HEK293 (cell line): ENCODE data around the gene TMEM185B.

Experiments
- CTCF ChIA-PET: fragments of 350-600 bp; formaldehyde crosslinking; extraction: SDS; loops from one replicate; lab custom pipeline; 2021; ENCODE audit warnings: antibody characterized with exemption; lab: Yijun Ruan, JAX
- POLR2A ChIA-PET: fragments of 300-600 bp; formaldehyde crosslinking; extraction: SDS; loops from one replicate; lab custom pipeline; 2020; ENCODE audit warnings: antibody characterized with exemption, inconsistent platforms; lab: Yijun Ruan, JAX
- H3K27ac ChIP-seq: fragments of 200-500 bp; sonication (Bioruptor generic); 2 replicates; pipeline ENCODE4 v1.5.1; 2014; ENCODE audit warnings: low read depth, low read length, control low read depth, inconsistent platforms; ENCODE audit errors: extremely low read depth
- H3K36me3 ChIP-seq, 2 experiments: fragments of 200-500 bp in 1 of 2; sonication (Bioruptor generic) in 1 of 2; 1 replicate in 1 of 2; 2 replicates in 1 of 2; pipeline ENCODE4 v1.5.1; 2014 to 2017; ENCODE audit warnings: inconsistent platforms in 2 of 2, low read length in 2 of 2; ENCODE audit not compliant: control insufficient read depth in 2 of 2, insufficient read depth in 1 of 2
- H3K4me1 ChIP-seq: fragments of 200-500 bp; sonication (Bioruptor generic); 2 replicates; pipeline ENCODE4 v1.5.1; 2014; ENCODE audit warnings: mild to moderate bottlenecking, low read length, inconsistent platforms; ENCODE audit not compliant: control insufficient read depth, insufficient read depth
- H3K4me3 ChIP-seq: 2 replicates; pipeline ENCODE4 v1.5.1; 2011; ENCODE audit warnings: low read depth, mild to moderate bottlenecking, control low read depth, low read length, moderate library complexity
- H3K9me3 ChIP-seq: fragments of 200-500 bp; sonication (Bioruptor generic); 2 replicates; pipeline ENCODE4 v1.5.1; 2014; ENCODE audit warnings: low read depth, low read length, inconsistent platforms; ENCODE audit not compliant: control insufficient read depth, insufficient read depth
- IKZF3 ChIP-seq: fragments of 450-650 bp; IDR thresholded peaks from 2 replicates; pipeline ENCODE4 v1.5.0; 2018; ENCODE audit warnings: missing biosample characterization, mild to moderate bottlenecking, missing genetic modification characterization, moderate library complexity
- SALL2 ChIP-seq: fragments of 450-650 bp; formaldehyde crosslinking; IDR thresholded peaks from 2 replicates; pipeline ENCODE4 v1.5.0; 2017; ENCODE audit warnings: missing biosample characterization, mild to moderate bottlenecking, missing genetic modification characterization, borderline replicate concordance
- YY2 ChIP-seq: fragments of 450-650 bp; formaldehyde crosslinking; IDR thresholded peaks from 2 replicates; pipeline ENCODE4 v1.5.1; 2016; ENCODE audit warnings: missing biosample characterization, missing genetic modification characterization
- ZBTB21 ChIP-seq: fragments of 450-650 bp; formaldehyde crosslinking; IDR thresholded peaks from 2 replicates; pipeline ENCODE4 v1.5.1; 2017; ENCODE audit warnings: missing biosample characterization, missing genetic modification characterization
- ZFP3 ChIP-seq: fragments of 450-650 bp; formaldehyde crosslinking; IDR thresholded peaks from 2 replicates; pipeline ENCODE4 v1.5.1; 2016; ENCODE audit warnings: low read depth, missing biosample characterization, missing genetic modification characterization
- ZIC2 ChIP-seq: fragments of 450-650 bp; formaldehyde crosslinking; IDR thresholded peaks from 2 replicates; pipeline ENCODE4 v1.5.1; 2016; ENCODE audit warnings: missing biosample characterization, missing genetic modification characterization
- ZNF114 ChIP-seq: fragments of 450-650 bp; formaldehyde crosslinking; IDR thresholded peaks from 2 replicates; pipeline ENCODE4 v1.5.0; 2017; ENCODE audit warnings: missing biosample characterization, missing genetic modification characterization
- ZNF146 ChIP-seq: fragments of 450-650 bp; formaldehyde crosslinking; IDR thresholded peaks from 2 replicates; pipeline ENCODE4 v1.5.1; 2016; ENCODE audit warnings: missing biosample characterization, missing genetic modification characterization
- ZNF514 ChIP-seq: fragments of 450-650 bp; formaldehyde crosslinking; IDR thresholded peaks from 2 replicates; pipeline ENCODE4 v1.5.1; 2016; ENCODE audit warnings: missing biosample characterization, missing genetic modification characterization
- ZNF529 ChIP-seq: fragments of 450-650 bp; formaldehyde crosslinking; IDR thresholded peaks from 2 replicates; pipeline ENCODE4 v1.5.1; 2017; ENCODE audit warnings: missing genetic modification characterization, missing biosample characterization; ENCODE audit not compliant: insufficient replicate concordance
- ZNF654 ChIP-seq: fragments of 450-650 bp; formaldehyde crosslinking; IDR thresholded peaks from 2 replicates; pipeline ENCODE4 v1.5.1; 2016; ENCODE audit warnings: low read depth, missing biosample characterization, missing genetic modification characterization
- ZNF670 ChIP-seq: fragments of 450-650 bp; formaldehyde crosslinking; IDR thresholded peaks from 2 replicates; pipeline ENCODE4 v1.5.1; 2016; ENCODE audit warnings: missing biosample characterization, missing genetic modification characterization, low read depth
- ZNF701 ChIP-seq: fragments of 450-650 bp; formaldehyde crosslinking; IDR thresholded peaks from 2 replicates; pipeline ENCODE4 v1.5.1; 2016; ENCODE audit warnings: missing biosample characterization, missing genetic modification characterization
- ZNF76 ChIP-seq: fragments of 450-650 bp; formaldehyde crosslinking; IDR thresholded peaks from 2 replicates; pipeline ENCODE4; 2016; ENCODE audit warnings: low read depth, missing biosample characterization, missing genetic modification characterization, borderline replicate concordance
- ZSCAN30 ChIP-seq: fragments of 450-650 bp; IDR thresholded peaks from 2 replicates; pipeline ENCODE4 v1.5.1; 2018; ENCODE audit warnings: missing biosample characterization, mild to moderate bottlenecking, missing genetic modification characterization, moderate library complexity
- TF ChIP-seq, protein P1 (sequence below): fragments of 450-650 bp; formaldehyde crosslinking; IDR thresholded peaks from 2 replicates; pipeline ENCODE4 v1.5.1; 2016; ENCODE audit warnings: missing biosample characterization, missing genetic modification characterization
- TF ChIP-seq, protein P2 (sequence below): fragments of 450-650 bp; formaldehyde crosslinking; conservative IDR thresholded peaks from 2 replicates; pipeline ENCODE4 v1.5.1; 2016; ENCODE audit warnings: low read depth, missing biosample characterization, missing genetic modification characterization
- TF ChIP-seq, protein P3 (sequence below): fragments of 450-650 bp; formaldehyde crosslinking; IDR thresholded peaks from 2 replicates; pipeline ENCODE4 v1.5.1; 2016; ENCODE audit warnings: missing biosample characterization, missing genetic modification characterization
- TF ChIP-seq, protein P4 (sequence below): fragments of 450-650 bp; formaldehyde crosslinking; IDR thresholded peaks from 2 replicates; pipeline ENCODE4 v1.5.1; 2016; ENCODE audit warnings: missing biosample characterization, missing genetic modification characterization

The TMEM185B gene

DNA sequence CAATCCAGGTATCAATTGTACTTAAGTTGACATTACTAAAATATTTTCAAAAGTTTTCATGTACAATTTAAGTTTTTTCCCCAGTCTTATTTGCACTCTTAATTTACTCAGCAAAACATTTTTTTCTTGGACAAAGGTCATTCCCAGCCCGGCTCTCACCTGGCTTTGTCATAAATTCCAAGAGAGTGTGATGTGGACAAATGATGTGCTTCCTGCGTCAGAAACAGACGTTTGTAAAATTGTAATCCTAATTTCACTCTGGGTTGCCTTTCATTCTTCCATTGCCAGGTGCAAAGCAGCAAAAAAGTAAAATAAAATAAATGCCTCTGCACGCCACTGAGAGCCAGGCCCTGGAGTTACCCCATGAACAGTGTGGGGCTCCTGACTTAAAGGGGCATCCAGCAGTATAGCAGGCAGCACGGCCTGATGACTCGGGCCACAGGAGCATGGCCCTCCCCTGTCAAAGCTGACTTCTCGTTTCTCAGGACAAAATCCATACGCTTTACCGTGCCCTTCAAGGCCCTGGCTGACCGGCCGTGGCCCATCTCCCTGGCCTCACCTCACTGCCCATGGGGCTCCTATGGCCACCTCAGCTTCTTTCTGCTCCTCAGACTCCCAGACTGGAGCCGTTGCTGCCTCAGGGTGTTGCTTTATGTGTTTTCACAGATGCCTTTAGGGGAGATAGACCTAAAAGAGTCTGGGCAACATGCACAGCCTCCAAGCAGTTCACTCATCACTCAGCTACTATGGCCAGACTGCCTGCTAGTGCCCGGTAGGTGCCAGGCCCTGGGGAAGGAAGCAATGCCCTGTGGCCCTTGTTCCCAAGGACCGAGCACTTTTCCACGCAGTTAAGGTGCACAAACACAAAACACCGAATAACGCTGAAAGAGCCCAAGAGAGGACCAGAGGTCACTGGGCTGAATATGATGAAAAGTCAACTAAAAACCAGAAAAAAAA, 7.6 kb upstream of the TMEM185B start (continued):
- TF ChIP-seq ZNF76 (no peak), ZNF654 (tag by site-specific recombination) (no peak), ZNF701 (no peak)
- TF ChIP-seq, all 188 proteins: peak for 0

DNA sequence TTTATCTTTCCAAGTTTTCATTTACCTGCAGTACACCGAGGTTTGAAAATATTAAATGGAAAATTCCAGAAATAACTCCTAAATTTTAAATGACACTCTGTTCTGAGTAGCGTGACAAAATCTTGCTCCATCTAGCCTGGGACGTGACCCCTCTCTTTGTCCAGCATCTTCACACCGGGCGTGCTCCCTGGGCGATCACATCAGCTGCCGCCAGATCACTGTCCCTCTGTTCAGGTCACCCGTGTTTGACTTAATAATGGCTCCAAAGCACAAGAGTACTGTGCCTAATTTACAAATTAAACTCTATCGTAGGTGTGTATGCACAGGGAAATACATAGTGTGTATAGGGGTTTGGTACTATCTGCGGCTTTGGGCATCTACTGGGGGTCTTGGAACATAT, 6.1 kb upstream of the TMEM185B start:
- POLR2A ChIA-PET, result interaction anchor here (0.7 kb wide), 1 partner anchor 15 kb away, joined by 5 read pairs; no protein-coding TSS in a partner anchor
- CTCF ChIA-PET, result interaction anchor here (1.0 kb wide), 1 partner anchor 84 kb away, joined by 3 read pairs; no protein-coding TSS in a partner anchor
- no peak overlapping the region for H3K4me3 ChIP-seq

DNA sequence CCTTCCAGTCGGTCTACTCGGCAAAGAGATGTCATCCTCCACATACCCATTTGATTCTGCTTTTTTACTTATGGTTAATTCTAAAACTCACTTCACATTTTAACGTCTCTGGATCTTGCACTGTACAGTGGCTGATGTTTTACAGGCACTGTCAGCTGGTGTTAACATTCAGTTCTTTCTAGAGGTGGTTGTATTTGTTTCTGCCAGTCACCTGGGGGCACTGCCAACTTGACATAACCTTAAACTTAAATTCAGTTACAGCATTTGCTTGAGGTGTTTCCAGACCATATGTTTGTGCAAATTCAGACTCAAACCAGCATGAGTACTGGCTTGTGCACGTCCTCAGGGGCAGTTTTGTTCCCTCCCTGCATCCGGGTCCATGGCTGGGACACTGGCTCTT, 5.3 kb upstream of the TMEM185B start:
- POLR2A ChIA-PET, result no interaction called here
- no peak overlapping the region for H3K4me3 ChIP-seq
- TF ChIP-seq ZNF670 (no peak), ZNF529 (no peak), ZNF514 (no peak), IKZF3 (tag by site-specific recombination) (no peak), ZBTB21 (tag by site-specific recombination) (no peak), ZIC2 (tag by site-specific recombination) (no peak), ZSCAN30 (tag by site-specific recombination) (no peak), ZNF114 (tag by site-specific recombination) (no peak), SALL2 (tag by site-specific recombination) (no peak)
- TF ChIP-seq, protein P1, sequence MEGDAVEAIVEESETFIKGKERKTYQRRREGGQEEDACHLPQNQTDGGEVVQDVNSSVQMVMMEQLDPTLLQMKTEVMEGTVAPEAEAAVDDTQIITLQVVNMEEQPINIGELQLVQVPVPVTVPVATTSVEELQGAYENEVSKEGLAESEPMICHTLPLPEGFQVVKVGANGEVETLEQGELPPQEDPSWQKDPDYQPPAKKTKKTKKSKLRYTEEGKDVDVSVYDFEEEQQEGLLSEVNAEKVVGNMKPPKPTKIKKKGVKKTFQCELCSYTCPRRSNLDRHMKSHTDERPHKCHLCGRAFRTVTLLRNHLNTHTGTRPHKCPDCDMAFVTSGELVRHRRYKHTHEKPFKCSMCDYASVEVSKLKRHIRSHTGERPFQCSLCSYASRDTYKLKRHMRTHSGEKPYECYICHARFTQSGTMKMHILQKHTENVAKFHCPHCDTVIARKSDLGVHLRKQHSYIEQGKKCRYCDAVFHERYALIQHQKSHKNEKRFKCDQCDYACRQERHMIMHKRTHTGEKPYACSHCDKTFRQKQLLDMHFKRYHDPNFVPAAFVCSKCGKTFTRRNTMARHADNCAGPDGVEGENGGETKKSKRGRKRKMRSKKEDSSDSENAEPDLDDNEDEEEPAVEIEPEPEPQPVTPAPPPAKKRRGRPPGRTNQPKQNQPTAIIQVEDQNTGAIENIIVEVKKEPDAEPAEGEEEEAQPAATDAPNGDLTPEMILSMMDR (tag by site-specific recombination), result no peak
- TF ChIP-seq, all 188 proteins: peak for 0
- CTCF ChIA-PET, result interaction anchor here (0.6 to 1.2 kb wide), 2 partner anchors 85 to 107 kb away, joined by 3 to 7 read pairs; no protein-coding TSS in a partner anchor
- Histone ChIP-seq H3K27ac (no peak overlapping the region), H3K4me1 (no peaks in the 10 kb centered on the region), H3K9me3 (no peaks in the 10 kb centered on the region), H3K36me3 (no peaks in the 10 kb centered on the region)

More for the DNA sequence above, 6.1 kb upstream of the TMEM185B start:
- Histone ChIP-seq H3K36me3 (no peaks in the 10 kb centered on the region), H3K9me3 (no peaks in the 10 kb centered on the region), H3K27ac (no peak overlapping the region), H3K4me1 (no peaks in the 10 kb centered on the region)
- TF ChIP-seq ZNF114 (tag by site-specific recombination) (no peak), YY2 (tag by site-specific recombination) (no peak), ZNF146 (tag by site-specific recombination) (no peak), ZFP3 (tag by site-specific recombination) (no peak)
- TF ChIP-seq, protein P2, sequence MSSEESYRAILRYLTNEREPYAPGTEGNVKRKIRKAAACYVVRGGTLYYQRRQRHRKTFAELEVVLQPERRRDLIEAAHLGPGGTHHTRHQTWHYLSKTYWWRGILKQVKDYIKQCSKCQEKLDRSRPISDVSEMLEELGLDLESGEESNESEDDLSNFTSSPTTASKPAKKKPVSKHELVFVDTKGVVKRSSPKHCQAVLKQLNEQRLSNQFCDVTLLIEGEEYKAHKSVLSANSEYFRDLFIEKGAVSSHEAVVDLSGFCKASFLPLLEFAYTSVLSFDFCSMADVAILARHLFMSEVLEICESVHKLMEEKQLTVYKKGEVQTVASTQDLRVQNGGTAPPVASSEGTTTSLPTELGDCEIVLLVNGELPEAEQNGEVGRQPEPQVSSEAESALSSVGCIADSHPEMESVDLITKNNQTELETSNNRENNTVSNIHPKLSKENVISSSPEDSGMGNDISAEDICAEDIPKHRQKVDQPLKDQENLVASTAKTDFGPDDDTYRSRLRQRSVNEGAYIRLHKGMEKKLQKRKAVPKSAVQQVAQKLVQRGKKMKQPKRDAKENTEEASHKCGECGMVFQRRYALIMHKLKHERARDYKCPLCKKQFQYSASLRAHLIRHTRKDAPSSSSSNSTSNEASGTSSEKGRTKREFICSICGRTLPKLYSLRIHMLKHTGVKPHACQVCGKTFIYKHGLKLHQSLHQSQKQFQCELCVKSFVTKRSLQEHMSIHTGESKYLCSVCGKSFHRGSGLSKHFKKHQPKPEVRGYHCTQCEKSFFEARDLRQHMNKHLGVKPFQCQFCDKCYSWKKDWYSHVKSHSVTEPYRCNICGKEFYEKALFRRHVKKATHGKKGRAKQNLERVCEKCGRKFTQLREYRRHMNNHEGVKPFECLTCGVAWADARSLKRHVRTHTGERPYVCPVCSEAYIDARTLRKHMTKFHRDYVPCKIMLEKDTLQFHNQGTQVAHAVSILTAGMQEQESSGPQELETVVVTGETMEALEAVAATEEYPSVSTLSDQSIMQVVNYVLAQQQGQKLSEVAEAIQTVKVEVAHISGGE (tag by site-specific recombination), result no peak
- TF ChIP-seq, protein P3, sequence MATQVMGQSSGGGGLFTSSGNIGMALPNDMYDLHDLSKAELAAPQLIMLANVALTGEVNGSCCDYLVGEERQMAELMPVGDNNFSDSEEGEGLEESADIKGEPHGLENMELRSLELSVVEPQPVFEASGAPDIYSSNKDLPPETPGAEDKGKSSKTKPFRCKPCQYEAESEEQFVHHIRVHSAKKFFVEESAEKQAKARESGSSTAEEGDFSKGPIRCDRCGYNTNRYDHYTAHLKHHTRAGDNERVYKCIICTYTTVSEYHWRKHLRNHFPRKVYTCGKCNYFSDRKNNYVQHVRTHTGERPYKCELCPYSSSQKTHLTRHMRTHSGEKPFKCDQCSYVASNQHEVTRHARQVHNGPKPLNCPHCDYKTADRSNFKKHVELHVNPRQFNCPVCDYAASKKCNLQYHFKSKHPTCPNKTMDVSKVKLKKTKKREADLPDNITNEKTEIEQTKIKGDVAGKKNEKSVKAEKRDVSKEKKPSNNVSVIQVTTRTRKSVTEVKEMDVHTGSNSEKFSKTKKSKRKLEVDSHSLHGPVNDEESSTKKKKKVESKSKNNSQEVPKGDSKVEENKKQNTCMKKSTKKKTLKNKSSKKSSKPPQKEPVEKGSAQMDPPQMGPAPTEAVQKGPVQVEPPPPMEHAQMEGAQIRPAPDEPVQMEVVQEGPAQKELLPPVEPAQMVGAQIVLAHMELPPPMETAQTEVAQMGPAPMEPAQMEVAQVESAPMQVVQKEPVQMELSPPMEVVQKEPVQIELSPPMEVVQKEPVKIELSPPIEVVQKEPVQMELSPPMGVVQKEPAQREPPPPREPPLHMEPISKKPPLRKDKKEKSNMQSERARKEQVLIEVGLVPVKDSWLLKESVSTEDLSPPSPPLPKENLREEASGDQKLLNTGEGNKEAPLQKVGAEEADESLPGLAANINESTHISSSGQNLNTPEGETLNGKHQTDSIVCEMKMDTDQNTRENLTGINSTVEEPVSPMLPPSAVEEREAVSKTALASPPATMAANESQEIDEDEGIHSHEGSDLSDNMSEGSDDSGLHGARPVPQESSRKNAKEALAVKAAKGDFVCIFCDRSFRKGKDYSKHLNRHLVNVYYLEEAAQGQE (tag by site-specific recombination), result no peak
- TF ChIP-seq, protein P4, sequence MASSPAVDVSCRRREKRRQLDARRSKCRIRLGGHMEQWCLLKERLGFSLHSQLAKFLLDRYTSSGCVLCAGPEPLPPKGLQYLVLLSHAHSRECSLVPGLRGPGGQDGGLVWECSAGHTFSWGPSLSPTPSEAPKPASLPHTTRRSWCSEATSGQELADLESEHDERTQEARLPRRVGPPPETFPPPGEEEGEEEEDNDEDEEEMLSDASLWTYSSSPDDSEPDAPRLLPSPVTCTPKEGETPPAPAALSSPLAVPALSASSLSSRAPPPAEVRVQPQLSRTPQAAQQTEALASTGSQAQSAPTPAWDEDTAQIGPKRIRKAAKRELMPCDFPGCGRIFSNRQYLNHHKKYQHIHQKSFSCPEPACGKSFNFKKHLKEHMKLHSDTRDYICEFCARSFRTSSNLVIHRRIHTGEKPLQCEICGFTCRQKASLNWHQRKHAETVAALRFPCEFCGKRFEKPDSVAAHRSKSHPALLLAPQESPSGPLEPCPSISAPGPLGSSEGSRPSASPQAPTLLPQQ, result no peak
